Omental fat pad (tissue), 4 donors: ENCODE data around the gene EHD3. TPM values are rescaled to one million over a fixed set of nuclear protein-coding genes. Genes with fewer than 3 reads are reported as not detected.

ENCODE experiments used
- ATAC-seq: fragments of 150-250 bp; one replicate; pipeline ENCODE4 v1.9.1; 2016; ENCODE audit warnings: mild to moderate bottlenecking, moderate library complexity; ENCODE audit not compliant: low FRiP score
- DNase-seq: peaks from one replicate; pipeline ENCODE4 v3.0.0-alpha.2; 2019; ENCODE audit warnings: low spot score
- total RNA-seq, 4 donors: library from RNA; depleted of rRNA; stranded (reverse); fragments of >200 nt; gene quantifications; one replicate each; pipeline ENCODE4 v1.1.0, GENCODE V29; 2016
- TF ChIP-seq, protein P1 (sequence below), 3 donors: fragments of 450-650 bp; IDR thresholded peaks; one replicate each; pipeline ENCODE4 v1.5.1; 2016 to 2017; ENCODE audit warnings: antibody characterized with exemption in 3 of 3, mild to moderate bottlenecking in 3 of 3, moderate library complexity in 2 of 3

Gene EHD3
- 1 to 10 TPM; 3.1 to 5.2 (median 3.6) TPM for total RNA-seq

DNA sequence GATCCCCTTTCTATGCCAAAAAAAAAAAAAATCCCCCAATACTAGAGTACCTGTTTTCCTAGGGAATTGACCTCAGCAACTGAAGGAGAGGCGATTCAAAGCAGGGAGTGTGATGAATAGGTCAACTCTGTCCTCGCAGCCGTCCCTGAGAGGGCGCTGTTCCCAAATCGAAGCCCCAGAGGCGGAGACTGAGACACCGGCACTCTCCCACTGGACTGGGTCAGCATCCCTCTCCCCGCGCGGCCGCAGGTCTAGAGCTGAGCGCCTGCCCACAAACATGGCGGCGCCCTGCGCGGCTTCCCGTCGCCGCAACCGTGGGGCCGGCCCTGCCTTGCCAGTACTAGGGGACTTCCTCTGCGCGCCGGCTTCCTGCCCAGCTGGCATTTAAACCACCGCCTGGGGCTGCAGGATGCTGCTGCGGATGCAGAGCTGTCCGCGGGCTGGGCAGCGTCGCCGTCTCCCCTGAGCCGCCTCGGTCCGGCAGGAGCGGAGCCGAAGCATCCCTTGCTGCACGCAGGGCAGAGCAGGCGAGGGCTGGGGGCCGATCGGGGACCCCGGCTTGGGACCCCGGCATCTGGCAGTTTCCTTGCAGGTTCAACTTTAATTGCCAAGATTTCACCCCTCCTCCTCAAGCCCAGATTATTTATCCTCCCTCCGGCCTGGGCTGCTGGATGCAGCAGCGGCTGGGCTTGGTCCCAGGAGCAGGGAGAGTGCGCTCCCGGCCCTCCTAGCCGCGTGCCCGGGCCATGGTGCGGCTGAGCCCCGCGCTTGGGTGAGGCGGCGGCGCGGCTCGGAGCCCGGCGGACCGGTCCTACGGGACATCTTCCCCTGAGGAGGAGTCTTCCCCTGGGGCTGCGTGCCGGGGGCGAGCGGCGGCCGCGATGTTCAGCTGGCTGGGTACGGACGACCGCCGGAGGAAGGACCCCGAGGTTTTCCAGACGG is at the start of gene EHD3:
Gene EHD3 (plus strand): TSS at position 412 of the 942 bp plus-strand sequence. CDS start 470 bp downstream, at position 882.
- DNase-seq: peak; percentile 67
- TF ChIP-seq, protein P1, sequence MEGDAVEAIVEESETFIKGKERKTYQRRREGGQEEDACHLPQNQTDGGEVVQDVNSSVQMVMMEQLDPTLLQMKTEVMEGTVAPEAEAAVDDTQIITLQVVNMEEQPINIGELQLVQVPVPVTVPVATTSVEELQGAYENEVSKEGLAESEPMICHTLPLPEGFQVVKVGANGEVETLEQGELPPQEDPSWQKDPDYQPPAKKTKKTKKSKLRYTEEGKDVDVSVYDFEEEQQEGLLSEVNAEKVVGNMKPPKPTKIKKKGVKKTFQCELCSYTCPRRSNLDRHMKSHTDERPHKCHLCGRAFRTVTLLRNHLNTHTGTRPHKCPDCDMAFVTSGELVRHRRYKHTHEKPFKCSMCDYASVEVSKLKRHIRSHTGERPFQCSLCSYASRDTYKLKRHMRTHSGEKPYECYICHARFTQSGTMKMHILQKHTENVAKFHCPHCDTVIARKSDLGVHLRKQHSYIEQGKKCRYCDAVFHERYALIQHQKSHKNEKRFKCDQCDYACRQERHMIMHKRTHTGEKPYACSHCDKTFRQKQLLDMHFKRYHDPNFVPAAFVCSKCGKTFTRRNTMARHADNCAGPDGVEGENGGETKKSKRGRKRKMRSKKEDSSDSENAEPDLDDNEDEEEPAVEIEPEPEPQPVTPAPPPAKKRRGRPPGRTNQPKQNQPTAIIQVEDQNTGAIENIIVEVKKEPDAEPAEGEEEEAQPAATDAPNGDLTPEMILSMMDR (IDR thresholded peaks at IDR 0.05): no peak
- peak; percentile 94 for ATAC-seq

GRCh38 chr2:31187166-31187565 is 46.8 kb upstream of the EHD3 start:
- ATAC-seq (no peak), DNase-seq (no peak)
- TF ChIP-seq, protein P1 (IDR thresholded peaks at IDR 0.05): no peak

GRCh38 chr2:31188131-31188530 is 45.8 kb upstream of the EHD3 start:
- DNase-seq (no peak), ATAC-seq (no peak)
- TF ChIP-seq, protein P1 (IDR thresholded peaks at IDR 0.05): no peak

GRCh38 chr2:31189141-31189540 is 44.8 kb upstream of the EHD3 start:
- TF ChIP-seq, protein P1 (IDR thresholded peaks at IDR 0.05): no peak
- DNase-seq (no peak), ATAC-seq (no peak)

- DNase-seq (no peak), ATAC-seq (no peak)
- TF ChIP-seq, protein P1 (IDR thresholded peaks at IDR 0.05): no peak
Measured at GRCh38 chr2:31190188-31190587, 43.8 kb upstream of the EHD3 start.

DNA sequence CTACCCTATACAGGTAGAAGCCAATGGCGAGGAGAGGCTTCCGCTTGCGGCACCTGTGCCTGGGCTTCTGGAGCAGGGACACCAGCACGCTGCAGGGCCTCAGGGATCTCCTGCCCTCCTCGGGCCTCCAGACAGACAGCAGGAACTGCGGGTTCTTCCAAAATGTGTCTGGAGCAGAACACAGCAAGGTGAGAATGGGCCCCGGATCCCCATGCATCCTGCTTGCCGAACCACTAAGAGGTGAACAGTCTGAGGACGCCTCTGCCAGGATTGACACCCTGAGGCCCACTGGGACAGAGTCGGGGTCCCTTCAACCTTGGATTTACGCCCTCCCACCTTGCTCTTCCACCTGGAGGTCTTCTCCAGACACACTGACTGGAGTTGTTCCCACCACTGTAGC is 42.0 kb upstream of the EHD3 start:
- ATAC-seq: no peak
- TF ChIP-seq, protein P1 (IDR thresholded peaks at IDR 0.05): no peak

GRCh38 chr2:31192396-31192795 is 41.6 kb upstream of the EHD3 start:
- no peak for DNase-seq
- no peak for ATAC-seq
- TF ChIP-seq, protein P1 (IDR thresholded peaks at IDR 0.05): no peak

More for the DNA sequence above, 42.0 kb upstream of the EHD3 start:
- DNase-seq: no peak
